HG02588 (cell line): ENCODE results near the gene NOL4.

Experiments used
- ATAC-seq: cut with Tn5 transposase; IDR thresholded peaks from one replicate; pipeline ENCODE4 v1.9.1; 2021; ENCODE audit warnings: mild to moderate bottlenecking, moderate library complexity; ENCODE audit not compliant: unreplicated experiment

Gene NOL4

GRCh38 chr18:34194239-34194638 is 30.5 kb downstream of the NOL4 start:
- ATAC-seq: no peak

- no peak for ATAC-seq
These were observed 34.9 kb downstream of the NOL4 start for GRCh38 chr18:34189656-34190435.
